ENCODE data around the gene LHX8.

The LHX8 gene

DNA sequence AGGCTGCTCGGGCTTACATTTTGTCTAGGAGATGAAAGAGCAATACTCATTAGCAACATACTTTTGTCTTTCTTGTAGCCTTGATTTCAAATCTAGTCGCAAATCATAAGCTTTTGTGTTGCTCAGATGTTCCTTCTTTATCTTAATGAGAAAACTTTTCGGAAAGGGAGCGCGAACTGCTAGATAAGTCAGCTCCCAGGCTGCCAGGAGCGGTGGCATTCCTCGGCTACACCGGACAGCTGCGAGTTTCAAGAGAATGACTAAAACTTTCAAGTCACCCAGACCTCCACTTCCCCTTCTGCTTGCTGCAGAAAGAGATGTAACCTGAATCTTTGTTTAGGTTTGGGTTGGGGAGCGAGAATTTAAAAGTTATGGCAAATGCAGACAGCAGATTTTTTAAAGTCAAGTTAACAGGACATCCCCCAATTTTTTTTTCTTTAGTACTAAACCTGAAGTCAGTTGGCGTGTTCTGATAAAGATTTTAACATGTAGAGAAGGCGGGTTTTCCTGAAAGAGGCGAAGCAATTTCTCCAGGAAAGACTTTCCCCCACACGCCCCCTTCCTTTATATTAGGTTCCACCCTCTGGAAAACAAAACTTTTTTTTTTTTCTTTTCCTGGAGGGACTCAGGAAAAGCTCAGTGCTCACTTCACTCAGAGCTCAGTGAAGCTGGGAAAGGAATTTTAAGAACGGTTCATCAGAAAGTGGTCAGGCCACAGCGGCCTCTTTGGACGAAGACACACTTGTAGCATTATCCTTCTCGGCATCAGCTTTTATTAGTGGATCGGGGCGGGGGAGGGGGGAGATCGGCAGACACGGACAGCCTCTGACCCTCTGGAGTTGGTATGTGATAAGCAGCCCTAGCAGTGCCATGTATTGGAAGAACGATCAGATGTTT, at the start of gene LHX8:
Gene LHX8 (plus strand): TSS at position 639 of the 897 bp plus-strand sequence. CDS start 2,227 bp downstream, outside the sequence.
- Histone ChIP-seq H3K9me3 (no peaks in the 10 kb centered on the region), H3K27me3 (peaks cover 5 to 93% of the 10 kb centered on the region in 2 donors), H3K36me3 (no peaks in the 10 kb centered on the region), H3K27ac (no peak within 1 kb of the TSS), H3K4me3 (peak within 1 kb of the TSS; percentile 7 to 38), H3K4me1 (peaks cover 0 to 33% (median 23%) of the 10 kb centered on the region in 4 donors)
- intact Hi-C loops (cut with DNase I; ENCODE audit: low total_unique reads) = no loop called here
- TF ChIP-seq CTCF (IDR thresholded peaks at IDR 0.05) = no peak
- DNase-seq = no peak

GRCh38 chr1:75085931-75086330, 48.3 kb upstream of the LHX8 start:
- no peak for DNase-seq
- TF ChIP-seq CTCF (IDR thresholded peaks at IDR 0.05) = no peak
- Histone ChIP-seq H3K9me3 (no peaks in the 10 kb centered on the region), H3K27me3 (no peaks in the 10 kb centered on the region), H3K4me1 (no peaks in the 10 kb centered on the region), H3K4me3 (no peak overlapping the region), H3K36me3 (no peaks in the 10 kb centered on the region), H3K27ac (no peak overlapping the region)
- intact Hi-C loops (cut with DNase I; ENCODE audit: low total_unique reads) = no loop called here

DNA sequence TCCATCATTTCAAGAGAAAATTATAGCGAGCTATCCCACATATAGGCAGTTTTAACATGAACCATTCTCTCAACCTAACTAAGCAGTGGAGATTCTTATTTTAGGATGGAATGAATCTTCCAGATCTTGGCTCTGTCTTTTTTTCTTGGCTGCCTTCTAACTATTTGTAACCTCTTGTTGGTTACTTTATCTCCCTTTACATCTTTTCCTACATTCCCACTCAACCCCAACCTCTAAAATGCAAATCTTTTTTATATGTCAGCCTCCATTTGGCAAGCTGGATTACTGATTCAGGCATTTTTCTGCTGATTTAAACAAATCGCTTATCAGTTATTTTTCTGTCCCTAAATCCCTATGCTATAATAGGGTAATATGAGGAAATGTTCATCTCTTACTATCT, 46.9 kb upstream of the LHX8 start:
- intact Hi-C loops (cut with DNase I; ENCODE audit: low total_unique reads) = no loop called here
- TF ChIP-seq CTCF (IDR thresholded peaks at IDR 0.05) = no peak
- Histone ChIP-seq H3K27me3 (no peaks in the 10 kb centered on the region), H3K27ac (no peak overlapping the region), H3K36me3 (no peaks in the 10 kb centered on the region), H3K9me3 (no peaks in the 10 kb centered on the region), H3K4me1 (no peaks in the 10 kb centered on the region), H3K4me3 (no peak overlapping the region)
- DNase-seq = no peak

DNA sequence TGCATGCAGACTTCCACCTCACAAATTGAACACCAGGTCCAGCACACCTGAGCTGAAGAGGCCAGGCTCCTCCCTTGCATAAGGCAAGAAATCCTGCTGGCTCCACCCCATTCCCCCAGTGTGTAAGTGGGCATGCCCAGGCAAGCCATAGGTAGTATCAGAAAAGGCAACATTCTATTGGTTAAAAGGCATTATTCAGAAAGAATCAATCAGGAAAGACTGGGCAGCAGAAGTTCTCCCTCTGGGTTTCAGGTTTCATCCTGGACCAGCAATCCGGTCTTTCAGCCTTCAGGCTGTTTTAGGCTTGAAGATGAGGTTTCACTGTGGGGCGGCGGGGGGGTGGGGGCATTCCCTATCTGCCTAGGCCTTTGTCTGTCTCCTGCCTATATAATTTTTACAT, 42.0 kb upstream of the LHX8 start:
- Histone ChIP-seq H3K9me3 (no peaks in the 10 kb centered on the region), H3K27me3 (no peaks in the 10 kb centered on the region), H3K4me3 (no peak overlapping the region), H3K36me3 (no peaks in the 10 kb centered on the region), H3K4me1 (no peaks in the 10 kb centered on the region), H3K27ac (no peak overlapping the region)
- intact Hi-C loops (cut with DNase I; ENCODE audit: low total_unique reads) = no loop called here
- TF ChIP-seq CTCF (IDR thresholded peaks at IDR 0.05) = no peak
- DNase-seq = no peak

DNA sequence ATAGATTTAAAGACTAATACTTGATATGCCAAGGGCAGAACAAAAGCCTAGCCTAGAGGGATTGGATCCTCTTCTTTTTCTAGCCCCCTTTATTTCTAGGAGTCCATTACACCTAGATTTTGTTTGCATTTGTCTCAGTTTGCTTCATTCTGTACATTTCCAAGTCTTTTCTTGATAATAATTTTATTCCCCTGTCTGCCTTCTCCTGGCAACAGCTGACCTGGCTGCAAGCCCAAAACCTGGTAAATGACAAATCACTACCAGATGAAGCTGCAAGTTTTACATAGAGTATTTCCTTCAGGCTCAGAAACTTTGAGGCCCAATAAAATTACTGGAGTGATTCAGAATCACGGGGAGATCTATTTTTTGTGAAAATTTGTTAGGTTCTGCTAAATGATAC, 36.5 kb upstream of the LHX8 start:
- H3K9me3 ChIP-seq = no peaks in the 10 kb centered on the region
- TF ChIP-seq CTCF (IDR thresholded peaks at IDR 0.05) = no peak
- DNase-seq = no peak
- H3K27ac ChIP-seq = no peak overlapping the region
- H3K4me3 ChIP-seq = no peak overlapping the region
- no peaks in the 10 kb centered on the region for H3K36me3 ChIP-seq
- no peaks in the 10 kb centered on the region for H3K27me3 ChIP-seq
- no peaks in the 10 kb centered on the region for H3K4me1 ChIP-seq
- intact Hi-C loops (cut with DNase I; ENCODE audit: low total_unique reads) = loop anchor here (5.0 kb wide), 1 partner anchor 1480 kb away; no protein-coding TSS in a partner anchor
